Sigmoid colon (tissue), 7 donors: ENCODE data around the gene KLK12. TPM values are rescaled to one million over a fixed set of nuclear protein-coding genes. Genes with fewer than 3 reads are reported as not detected.
A peak's percentile ranks its signal among the peaks of the same experiment; 100 is the strongest.

Experiments used
- DNase-seq: peaks from one replicate; pipeline ENCODE4 v3.0.0-alpha.2; 2019
- H3K27ac ChIP-seq, 4 donors: fragments of 200-600 bp; sonication (generic); one replicate each; pipeline ENCODE4 v1.5.1; 2016 to 2019; ENCODE audit warnings: mild to moderate bottlenecking in 1 of 4
- H3K27me3 ChIP-seq, 3 donors: fragments of 200-600 bp; sonication (generic); one replicate each; pipeline ENCODE4 v1.5.1; 2019; ENCODE audit warnings: mild to moderate bottlenecking in 1 of 3
- H3K36me3 ChIP-seq, 4 donors: fragments of 200-600 bp; sonication (generic); one replicate each; pipeline ENCODE4 v1.5.1; 2016 to 2019
- H3K4me1 ChIP-seq, 4 donors: fragments of 200-600 bp; sonication (generic); one replicate each; pipeline ENCODE4 v1.5.1; 2017 to 2019
- H3K4me3 ChIP-seq, 4 donors: fragments of 200-600 bp; sonication (generic); one replicate each; pipeline ENCODE4 v1.5.1; 2017 to 2019; ENCODE audit warnings: mild to moderate bottlenecking in 2 of 4, moderate library complexity in 1 of 4
- H3K9me3 ChIP-seq, 4 donors: fragments of 200-600 bp in 3 of 4; sonication (generic) in 3 of 4; one replicate each; pipeline versions ENCODE4 v1.5.1 to v1.6.1; 2013 to 2019
- CTCF ChIP-seq, 4 experiments: fragments of 450-650 bp in 3 of 4; fragments of 200-600 bp in 1 of 4; IDR thresholded peaks; one replicate each; pipeline ENCODE4 v1.5.1; 2016 to 2019; ENCODE audit warnings: antibody characterized with exemption in 4 of 4, mild to moderate bottlenecking in 3 of 4, moderate library complexity in 2 of 4
- EP300 ChIP-seq, 4 donors: sonication (generic); formaldehyde crosslinking; IDR thresholded peaks; one replicate each; pipeline ENCODE4 v1.6.1; 2017; ENCODE audit warnings: antibody characterized with exemption in 4 of 4
- POLR2A ChIP-seq, 2 donors: fragments of 450-650 bp; IDR thresholded peaks; one replicate each; pipeline ENCODE4 v1.6.1; 2016; ENCODE audit warnings: antibody characterized with exemption in 2 of 2, mild to moderate bottlenecking in 2 of 2, moderate library complexity in 2 of 2
- POLR2AphosphoS5 ChIP-seq, 4 donors: sonication (generic); formaldehyde crosslinking; IDR thresholded peaks; one replicate each; pipeline ENCODE4 v1.6.1; 2017; ENCODE audit warnings: antibody characterized with exemption in 4 of 4
- whole genome bisulfite sequencing, 2 donors: extraction: QIAGEN DNeasy Blood & Tissue Kit; methylation state at CpG; one replicate each; pipeline ENCODE4 v1.1.7; 2013; 5-methylcytosine and 5-hydroxymethylcytosine counted together
- intact Hi-C: fragments of 100-400 bp; cut with DNase I; formaldehyde crosslinking; loops from one replicate; pipeline ENCODE4 v1.15.1; 2023
- polyA plus RNA-seq, 3 donors: library from polyadenylated mRNA; stranded (reverse); fragments of 200-250 nt; gene quantifications; one replicate each; pipeline ENCODE4 v1.2.3, GENCODE V29; 2013
- total RNA-seq, 4 donors: library from RNA; depleted of rRNA; stranded (reverse); fragments of >200 nt; gene quantifications; one replicate each; pipeline ENCODE4 v1.1.0, GENCODE V29; 2016
- donor health status: healthy with polysubstance abuse.
- donor health status: Bipolar disorder and iron deficiency.
- donor health status: healthy.

The KLK12 gene
- total and polyA plus RNA-seq, 7 donors = 2.6 TPM; not detected in 6

- TF ChIP-seq POLR2A (IDR thresholded peaks at IDR 0.05) (no peak), EP300 (IDR thresholded peaks at IDR 0.05) (no peak), POLR2AphosphoS5 (IDR thresholded peaks at IDR 0.05) (no peak), CTCF (IDR thresholded peaks at IDR 0.05) (no peak)
- peak; percentile 52 for DNase-seq
- Histone ChIP-seq H3K27ac (no peak overlapping the region), H3K9me3 (no peaks in the 10 kb centered on the region), H3K27me3 (peaks cover 0 to 56% (median 8%) of the 10 kb centered on the region in 3 donors), H3K36me3 (no peaks in the 10 kb centered on the region), H3K4me3 (no peak overlapping the region), H3K4me1 (no peaks in the 10 kb centered on the region)
- intact Hi-C loops = no loop called here
- WGBS, 2 donors = 76 to 78% methylated on average over 13 of the region's 13 CpGs
These were observed 4.2 kb downstream of the KLK12 start for GRCh38 chr19:51030631-51031030.

- Histone ChIP-seq H3K9me3 (no peaks in the 10 kb centered on the region), H3K4me3 (no peak overlapping the region), H3K36me3 (no peaks in the 10 kb centered on the region), H3K27me3 (peaks cover 0 to 62% (median 16%) of the 10 kb centered on the region in 3 donors), H3K4me1 (no peaks in the 10 kb centered on the region), H3K27ac (no peak overlapping the region)
- 72 to 78% methylated on average over 2 of the region's 2 CpGs for WGBS, 2 donors
- peak; percentile 10 for DNase-seq
- intact Hi-C loops = no loop called here
- no peak for TF ChIP-seq CTCF (IDR thresholded peaks at IDR 0.05)
These were observed 5.1 kb downstream of the KLK12 start for GRCh38 chr19:51029718-51030117.

- Histone ChIP-seq H3K27me3 (peaks cover 0 to 64% (median 26%) of the 10 kb centered on the region in 3 donors), H3K9me3 (no peaks in the 10 kb centered on the region), H3K36me3 (no peaks in the 10 kb centered on the region), H3K4me1 (no peaks in the 10 kb centered on the region), H3K27ac (no peak overlapping the region), H3K4me3 (no peak overlapping the region)
- 30 to 60% methylated on average over 5 of the region's 5 CpGs for WGBS, 2 donors
- no peak for DNase-seq
- TF ChIP-seq POLR2A (IDR thresholded peaks at IDR 0.05) (no peak), EP300 (IDR thresholded peaks at IDR 0.05) (no peak), POLR2AphosphoS5 (IDR thresholded peaks at IDR 0.05) (no peak), CTCF (IDR thresholded peaks at IDR 0.05) (no peak)
- intact Hi-C loops = no loop called here
These were observed 6.9 kb downstream of the KLK12 start for GRCh38 chr19:51027873-51028272.

- peaks cover under 1 to 68% (median 26%) of the 10 kb centered on the region in 3 donors for H3K27me3 ChIP-seq
- 18 to 41% methylated on average over 14 of the region's 14 CpGs for WGBS, 2 donors
- TF ChIP-seq EP300 (IDR thresholded peaks at IDR 0.05) (no peak), POLR2AphosphoS5 (IDR thresholded peaks at IDR 0.05) (no peak), CTCF (IDR thresholded peaks at IDR 0.05) (no peak), POLR2A (IDR thresholded peaks at IDR 0.05) (no peak)
- H3K4me3 ChIP-seq = no peak overlapping the region
- DNase-seq = peak; percentile 46
- no peaks in the 10 kb centered on the region for H3K36me3 ChIP-seq
- no peaks in the 10 kb centered on the region for H3K9me3 ChIP-seq
- H3K27ac ChIP-seq = no peak overlapping the region
- no peaks in the 10 kb centered on the region for H3K4me1 ChIP-seq
- intact Hi-C loops = no loop called here
These were observed 7.5 kb downstream of the KLK12 start for GRCh38 chr19:51027126-51027806.

- no peak within 1 kb of the TSS for H3K27ac ChIP-seq
These were observed 8.3 kb downstream of the KLK12 start, which contains the start of gene KLK11 for GRCh38 chr19:51026554-51026831. Gene KLK11 (minus strand): TSS chr19:51026616. CDS start chr19:51025631, 985 bp downstream.

More at GRCh38 chr19:51026554-51026831, 8.3 kb downstream of the KLK12 start, which contains the start of gene KLK11:
- no peak for TF ChIP-seq POLR2AphosphoS5 (IDR thresholded peaks at IDR 0.05)
- no peak for TF ChIP-seq POLR2A (IDR thresholded peaks at IDR 0.05)
- no peak for TF ChIP-seq CTCF (IDR thresholded peaks at IDR 0.05)
- TF ChIP-seq EP300 (IDR thresholded peaks at IDR 0.05) = no peak
- Histone ChIP-seq H3K4me3 (no peak within 1 kb of the TSS), H3K9me3 (no peaks in the 10 kb centered on the region), H3K27me3 (peaks cover 2 to 72% (median 26%) of the 10 kb centered on the region in 3 donors), H3K4me1 (no peaks in the 10 kb centered on the region), H3K36me3 (no peaks in the 10 kb centered on the region)
- DNase-seq = no peak
- intact Hi-C loops = no loop called here
- WGBS, 2 donors = 13 to 68% methylated on average over 11 of the region's 11 CpGs
